Inflammatory macrophage treated with lipopolysaccharide for 4 hours (primary cell): ENCODE data around the gene PRKN.
"Not testable (repeated sequence)": the region's sequence is repeated elsewhere in the genome, so short reads cannot be mapped to it uniquely, and the experiment has no call there.

Experiments used
- DNase-seq: peaks from one replicate; pipeline ENCODE4 v3.0.0-alpha.2; 2020

PRKN gene

DNA sequence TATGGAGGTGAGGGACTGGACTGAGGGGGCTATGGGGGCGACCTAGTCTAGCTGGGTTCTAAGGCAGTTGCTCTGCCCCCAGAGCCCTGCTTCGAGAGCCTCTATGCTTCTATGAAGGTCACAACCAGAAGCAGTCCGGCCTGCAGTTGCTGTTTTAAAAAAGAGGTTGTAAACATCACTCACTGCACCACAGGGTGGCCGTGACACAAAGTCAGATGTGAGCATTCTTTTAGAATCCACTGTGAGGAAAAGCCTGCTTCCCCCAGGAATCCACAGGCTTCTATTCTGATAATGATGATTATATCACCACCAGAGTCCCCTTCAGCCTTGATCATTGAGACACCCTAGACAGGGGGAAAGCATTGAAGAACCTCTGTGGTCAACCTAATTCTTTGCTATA, 1224.0 kb downstream of the PRKN start:
- DNase-seq = no peak

DNA sequence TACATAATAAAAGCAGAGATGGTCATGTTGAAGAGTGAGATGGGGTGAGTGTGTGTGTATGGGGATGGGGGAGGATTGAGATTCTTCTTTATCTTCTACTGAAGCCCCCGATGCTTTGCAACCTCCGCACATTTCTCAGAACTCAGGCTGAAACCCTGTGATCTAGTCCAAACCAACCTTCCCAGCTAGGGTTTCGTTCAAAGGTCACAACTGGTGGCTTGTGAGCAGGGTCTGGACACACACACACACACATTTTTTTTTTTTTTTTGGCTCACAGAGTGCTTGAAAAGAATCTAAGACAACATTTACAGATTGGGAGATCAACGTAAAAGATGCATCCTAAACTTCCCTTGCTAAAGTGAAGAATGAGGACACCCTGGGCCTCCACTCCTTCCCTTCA, 1228.7 kb downstream of the PRKN start:
- no peak for DNase-seq

DNA sequence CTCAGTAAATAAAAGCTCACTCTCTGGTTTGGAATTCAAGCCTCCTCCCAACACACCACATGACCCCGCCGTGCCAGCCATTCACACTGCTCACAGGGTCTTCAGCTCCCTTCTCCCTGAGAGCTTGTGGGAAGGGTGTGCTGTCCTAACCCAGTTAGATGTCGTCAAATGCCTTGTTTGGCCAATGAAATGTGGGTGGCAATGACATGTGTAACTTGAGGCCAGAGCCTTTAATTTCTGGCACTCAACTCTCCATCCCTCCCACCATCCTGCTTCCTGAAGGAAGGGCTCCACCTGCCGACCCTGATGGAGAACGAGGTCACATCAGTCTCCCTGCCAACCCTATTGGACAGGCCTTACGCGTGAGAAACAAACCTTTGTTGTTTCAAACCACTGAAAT, 1229.2 kb downstream of the PRKN start:
- no peak for DNase-seq

DNA sequence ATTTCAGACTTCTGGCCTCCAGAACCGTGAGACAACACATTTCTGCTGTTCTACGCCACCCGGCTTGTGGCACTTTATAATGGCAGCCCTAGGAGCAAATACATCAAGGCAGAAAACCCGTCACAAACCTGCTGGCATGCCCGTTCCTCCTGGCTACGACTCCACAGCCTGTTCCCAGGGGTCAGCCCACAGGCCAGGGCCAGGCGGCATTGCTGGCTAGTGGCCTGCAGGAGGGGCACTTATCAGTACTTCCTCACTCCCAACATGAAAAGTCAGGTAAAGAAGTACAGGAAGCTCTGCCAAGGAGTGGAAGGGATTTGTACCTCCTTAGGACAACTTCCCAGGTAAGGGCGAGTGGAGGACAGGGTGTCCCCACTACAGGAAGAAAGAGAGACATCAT, 1230.6 kb downstream of the PRKN start:
- no peak for DNase-seq

DNA sequence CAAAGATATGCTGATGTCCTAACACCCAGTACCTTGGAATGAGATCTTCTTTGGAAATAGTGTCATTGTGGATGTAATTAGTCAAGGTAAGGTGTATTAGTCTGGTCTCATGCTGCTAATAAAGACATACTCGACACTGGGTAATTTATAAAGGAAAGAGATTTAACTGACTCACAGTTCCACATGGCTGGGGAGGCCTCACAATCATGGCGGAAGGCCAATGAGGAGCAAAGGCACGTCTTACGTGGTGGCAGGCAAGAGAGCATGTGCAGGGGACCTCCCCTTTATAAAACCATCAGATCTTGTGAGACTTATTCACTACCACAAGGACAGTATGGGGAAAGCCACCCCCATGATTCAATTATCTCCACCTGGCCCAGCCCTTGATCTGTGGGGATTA, 1231.3 kb downstream of the PRKN start:
- DNase-seq = not testable (repeated sequence)

DNA sequence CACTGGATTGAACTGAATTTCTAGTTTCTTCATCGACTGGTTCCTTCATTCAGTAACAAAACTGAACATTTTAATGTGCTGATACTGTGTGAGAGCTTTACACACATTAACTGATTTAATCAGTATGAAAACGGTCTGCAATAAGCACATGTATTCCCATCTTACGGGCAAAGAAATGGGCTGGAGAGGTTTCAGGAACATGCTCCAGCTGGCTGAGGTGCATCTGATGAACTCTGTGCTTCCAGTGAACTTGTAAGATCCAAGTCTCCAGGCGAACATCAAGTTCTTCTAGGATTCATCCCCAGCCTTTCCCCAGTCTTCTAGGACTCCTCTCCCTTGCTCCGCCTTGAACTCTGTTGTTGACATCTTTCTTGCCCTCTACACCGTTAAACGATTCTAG, 1233.0 kb downstream of the PRKN start:
- DNase-seq = no peak

DNA sequence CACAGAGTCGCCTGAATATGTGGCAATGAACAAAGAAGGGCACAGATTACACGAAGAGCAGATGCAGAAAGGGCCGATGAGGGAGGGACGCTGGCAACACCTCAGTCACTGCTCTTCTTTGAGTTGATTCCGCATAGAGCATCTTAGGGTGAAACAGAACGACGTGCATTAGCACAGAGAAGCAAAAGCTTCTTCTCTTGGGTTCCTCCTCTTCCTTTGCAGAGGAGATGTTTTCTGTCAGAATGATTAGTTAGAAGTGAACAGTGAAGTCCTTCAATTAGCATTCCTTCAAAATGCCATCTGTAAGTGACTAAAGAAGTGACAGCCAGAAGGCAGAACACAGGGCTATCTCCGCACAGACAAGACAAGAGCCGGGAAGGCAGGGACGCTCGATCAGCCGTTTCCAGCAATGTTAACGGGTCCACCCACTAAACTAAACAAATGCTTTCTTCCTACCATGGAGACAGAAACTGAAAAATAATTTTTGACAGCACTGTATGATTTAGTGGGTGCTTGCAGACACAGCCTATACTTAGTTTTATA, 1233.9 kb downstream of the PRKN start:
- DNase-seq = no peak

DNA sequence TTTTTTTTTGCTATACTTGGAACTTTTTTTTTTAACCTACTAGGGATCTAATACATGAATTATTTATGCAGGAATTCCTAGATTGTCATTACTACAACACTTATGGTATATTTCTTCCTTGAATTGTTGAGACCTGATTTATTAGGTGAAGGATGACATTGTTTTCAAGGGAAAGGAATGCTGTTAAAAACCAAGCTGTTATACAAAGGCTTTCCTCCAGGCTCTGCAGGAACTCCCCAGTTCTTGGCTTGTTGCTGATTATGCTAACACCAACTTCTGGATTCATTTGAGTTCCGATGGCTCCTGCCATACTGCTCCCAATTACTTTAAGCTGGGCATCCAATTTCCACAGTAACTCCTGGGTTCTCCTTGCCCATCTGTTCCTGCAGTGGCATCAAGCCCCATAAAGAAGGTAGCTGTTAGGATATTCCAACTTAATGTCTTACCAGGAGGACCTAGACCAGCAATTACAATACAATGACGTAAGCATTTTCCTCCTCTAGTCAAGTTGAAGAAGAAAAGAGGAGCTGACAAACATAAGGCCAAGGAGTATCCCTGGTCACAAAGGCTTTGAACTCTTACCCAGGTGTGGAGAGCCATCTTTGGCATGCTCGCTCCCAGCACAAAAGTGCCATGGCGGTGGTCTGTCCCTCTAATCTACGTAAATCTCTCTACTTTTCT, 1237.8 kb downstream of the PRKN start:
- DNase-seq = no peak

DNA sequence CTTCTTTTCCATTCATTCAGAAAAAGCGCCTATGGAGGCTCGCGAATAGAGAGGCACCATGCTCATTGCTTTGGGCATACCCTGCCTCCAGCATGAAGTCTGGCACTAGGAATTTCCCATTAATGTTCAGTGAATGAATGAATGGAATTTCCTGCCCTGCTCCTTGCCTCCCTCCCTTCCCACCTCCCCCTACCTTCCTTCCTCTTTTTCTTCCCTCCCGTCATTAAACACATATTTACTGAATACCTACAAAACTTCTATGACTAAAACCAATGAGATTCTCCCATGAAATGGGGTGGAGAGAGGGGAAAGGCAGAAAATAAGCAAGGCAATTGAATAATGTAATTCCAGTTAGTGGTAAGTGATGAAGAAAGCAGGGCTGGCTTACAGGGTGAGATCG, 1239.9 kb downstream of the PRKN start:
- no peak for DNase-seq

DNA sequence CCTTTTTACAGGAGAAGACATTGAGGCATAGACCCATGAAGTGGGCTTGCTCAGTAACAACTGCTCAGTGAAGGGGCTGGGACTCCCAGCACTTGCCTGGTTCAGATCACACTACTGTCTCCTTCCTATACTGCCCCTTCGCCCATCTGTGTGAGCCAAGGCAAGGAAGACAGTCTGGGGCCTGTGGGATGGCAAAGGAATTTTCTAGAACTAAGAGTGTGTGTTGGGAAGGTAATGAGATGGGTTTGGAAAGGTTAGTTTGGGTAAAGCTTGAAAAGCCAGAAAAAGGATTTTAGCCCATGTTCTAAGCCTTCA, 1240.4 kb downstream of the PRKN start:
- no peak for DNase-seq

DNA sequence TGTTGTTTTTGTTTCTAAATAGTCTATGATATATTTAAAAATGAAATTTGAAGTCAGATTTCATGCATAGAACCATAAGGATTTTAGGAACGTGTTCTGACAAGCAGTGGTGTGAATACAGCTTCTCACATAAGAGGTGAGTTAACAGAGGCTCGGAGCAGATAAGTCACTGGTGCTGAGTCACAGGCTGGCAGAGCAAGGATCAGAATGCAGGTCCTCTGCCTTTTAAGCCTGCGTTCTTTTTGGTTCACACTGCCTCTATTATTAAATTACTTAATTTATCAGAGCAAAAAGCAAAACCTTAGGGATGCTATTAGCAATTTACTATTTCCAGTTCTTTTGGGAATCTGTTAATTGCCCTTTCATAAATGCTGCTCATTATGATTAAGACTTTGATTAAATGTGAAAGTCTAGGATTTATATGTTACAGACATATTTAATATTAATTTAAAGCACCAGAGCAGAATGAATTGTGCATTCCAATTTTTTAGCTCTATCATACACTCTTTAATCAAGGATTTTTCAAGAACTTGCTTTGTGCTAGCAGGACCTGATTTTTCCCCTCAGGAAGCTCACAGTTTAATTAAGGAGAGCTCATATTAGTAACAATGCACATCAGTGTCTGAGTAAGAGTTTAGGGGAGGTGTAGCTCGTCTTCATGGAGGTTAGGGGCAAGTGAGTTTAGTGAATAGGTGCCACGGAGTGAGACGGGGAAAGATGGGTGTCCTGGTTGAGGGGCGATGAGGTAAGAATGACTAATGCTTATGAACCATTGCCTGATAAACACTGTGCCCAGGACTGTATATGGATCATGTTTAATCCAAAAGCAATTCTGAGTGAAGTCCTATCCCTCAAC, 1241.0 kb downstream of the PRKN start:
- DNase-seq = no peak

DNA sequence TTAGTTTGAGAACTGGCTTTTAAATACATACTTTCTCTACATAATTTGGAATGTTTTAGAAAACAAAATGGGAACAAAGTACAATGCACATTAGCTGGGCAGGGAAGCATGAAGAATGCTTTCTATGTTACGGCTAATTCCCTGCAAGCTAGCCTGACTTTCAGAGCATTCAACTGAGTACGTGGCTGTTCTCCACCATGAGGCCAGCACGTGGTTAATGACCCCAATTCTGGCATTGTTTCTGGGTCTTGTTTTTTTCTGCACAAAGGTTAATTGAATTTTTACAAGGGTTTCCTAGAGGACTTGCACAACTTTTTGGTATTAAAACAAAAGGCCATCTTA, 1245.1 kb downstream of the PRKN start:
- no peak for DNase-seq

DNA sequence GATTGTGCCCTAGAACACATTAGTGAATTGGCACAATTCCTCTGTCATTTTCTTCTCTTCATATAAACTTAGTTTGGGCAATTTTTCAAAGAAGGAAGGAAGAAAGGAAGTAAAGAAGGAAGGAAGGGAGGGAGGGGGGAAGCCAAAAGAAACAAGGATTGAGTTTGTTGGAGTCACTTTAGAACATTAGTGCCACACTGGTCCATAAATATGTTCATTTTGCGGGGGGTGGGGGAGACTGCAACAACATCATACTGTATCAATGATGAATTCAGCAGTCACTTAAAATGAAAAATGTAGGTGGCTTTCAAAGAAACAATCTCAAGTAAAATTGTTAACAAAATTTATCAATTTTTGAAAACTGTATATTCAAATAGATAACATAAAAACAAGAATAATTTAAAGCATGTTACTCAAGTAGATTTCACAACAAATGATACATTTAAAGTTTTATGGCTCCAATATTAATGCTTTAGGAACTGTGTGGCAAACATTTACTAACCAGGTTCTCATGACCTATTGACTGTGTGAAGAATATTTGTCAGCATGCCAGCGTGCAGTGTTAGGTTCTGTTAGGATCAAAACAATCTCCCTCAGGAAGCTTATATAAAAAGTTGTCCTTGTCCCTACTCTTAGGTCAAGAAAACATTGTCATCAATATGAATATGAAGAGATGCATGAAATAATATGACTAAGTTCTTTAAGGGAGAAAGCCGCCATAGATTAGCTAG, 1245.6 kb downstream of the PRKN start:
- DNase-seq = no peak

DNA sequence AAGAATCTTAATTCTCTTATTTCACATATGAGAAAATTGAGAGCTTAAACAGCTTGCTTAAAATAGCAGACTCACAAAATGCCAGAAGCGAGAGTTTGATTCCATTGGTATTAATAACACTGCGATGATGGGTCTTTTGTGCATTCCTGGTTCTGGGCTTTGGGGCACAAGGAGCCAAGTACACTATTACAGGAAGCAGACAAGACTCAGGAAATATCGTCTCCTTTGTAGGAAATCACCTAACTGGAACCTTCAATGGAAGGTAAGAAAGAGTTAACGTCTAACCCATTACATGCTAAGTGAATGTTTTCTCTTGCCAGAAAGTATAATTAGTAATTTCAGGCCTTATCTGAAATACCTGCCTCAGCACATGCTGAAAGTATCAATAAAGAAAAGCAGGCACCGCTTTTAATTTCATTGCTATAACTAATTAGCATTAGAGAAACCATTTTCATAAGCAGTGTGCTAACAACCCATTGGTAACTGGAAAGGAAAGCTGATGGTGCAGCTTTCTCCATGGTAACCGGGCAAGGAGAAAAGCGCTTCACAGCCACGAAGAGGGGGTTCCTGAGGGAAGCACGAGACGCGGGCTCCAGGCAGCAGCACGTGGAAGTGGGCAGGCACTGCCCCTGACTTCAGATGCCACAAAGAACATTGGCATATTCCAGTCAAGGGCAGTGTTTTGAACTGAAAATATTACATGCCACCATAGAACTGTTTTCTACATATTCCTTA, 1247.0 kb downstream of the PRKN start:
- DNase-seq = no peak

DNA sequence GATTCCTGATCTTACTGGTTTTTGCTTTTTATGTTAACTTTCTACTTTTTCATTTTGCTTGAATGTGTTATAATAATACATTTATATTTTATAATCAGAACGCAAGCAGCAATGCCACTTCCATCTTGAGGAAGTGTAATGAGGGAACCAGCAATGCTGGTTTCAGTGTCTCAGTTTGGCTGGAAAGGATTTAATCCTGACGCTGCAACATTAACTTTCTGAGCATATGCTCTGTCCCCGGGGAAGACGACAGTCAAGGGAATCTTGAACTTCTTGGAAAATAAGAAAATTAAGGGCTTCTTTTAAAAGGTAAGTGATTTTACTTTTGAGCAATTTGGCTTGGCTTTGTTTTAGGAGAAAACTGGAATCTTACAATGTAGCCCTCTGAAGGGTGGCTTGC, 1248.2 kb downstream of the PRKN start:
- DNase-seq = no peak

DNA sequence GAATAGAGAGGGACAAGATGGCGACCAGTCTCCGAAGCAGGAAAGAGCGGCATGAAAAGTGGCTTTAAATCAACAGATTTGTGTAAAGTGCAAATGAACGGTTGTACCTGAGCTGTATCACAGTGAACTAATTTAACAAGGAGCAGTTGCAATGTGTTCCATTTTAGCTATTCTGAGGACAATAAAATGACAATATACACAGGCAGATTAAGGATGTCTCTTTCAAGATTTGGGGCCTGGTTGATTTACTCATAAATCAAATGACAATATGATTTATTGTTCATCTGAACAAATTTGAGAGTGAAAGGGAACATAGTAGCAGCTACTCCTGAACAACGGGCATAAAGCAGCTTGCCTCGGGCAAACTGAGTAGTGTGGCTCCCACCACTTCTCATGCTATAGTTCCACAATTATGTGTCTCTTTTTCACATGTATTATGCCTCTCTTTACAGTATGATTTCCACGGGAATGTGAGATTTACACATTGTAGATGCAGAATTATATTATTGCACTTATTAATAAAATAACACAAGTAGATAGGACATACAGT, 1249.6 kb downstream of the PRKN start:
- DNase-seq = no peak

DNA sequence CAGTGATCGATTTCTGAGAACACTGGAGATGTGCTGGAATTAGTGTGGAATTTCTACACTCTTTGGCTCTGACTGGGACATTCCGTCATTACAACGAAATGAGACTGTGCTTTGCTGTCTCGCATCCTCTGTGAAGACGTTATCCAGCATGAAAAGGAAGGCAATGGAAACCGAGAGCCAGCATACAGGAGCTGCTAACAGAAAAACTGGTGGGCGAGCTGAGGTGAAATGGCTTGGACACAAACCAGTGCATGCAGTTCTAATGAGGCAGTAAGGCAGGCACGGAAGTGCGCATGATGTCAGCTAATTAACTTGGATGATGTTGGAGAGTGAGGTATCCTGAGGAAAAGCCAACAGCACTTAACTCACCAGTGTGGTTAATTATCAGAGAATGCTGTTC, 1250.9 kb downstream of the PRKN start:
- DNase-seq = no peak

DNA sequence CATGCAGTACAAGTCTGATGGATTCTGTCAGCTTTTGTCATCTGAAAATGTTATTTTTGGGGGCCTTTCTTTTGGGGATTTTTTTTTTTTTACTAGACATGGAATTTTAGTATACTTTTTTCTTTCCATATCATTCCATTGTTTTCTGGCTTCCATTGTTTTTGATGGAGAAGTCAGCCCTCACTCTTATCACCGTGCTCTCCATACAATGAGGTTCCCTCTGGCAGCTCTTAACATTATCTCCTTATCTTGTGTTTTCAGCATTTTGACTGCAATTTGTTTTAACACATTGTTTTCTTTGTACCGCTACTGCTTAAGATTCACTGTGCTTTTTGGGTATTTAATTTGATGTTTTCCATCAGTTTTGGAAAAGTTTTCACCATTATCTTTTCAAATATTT, 1262.2 kb downstream of the PRKN start:
- no peak for DNase-seq

DNA sequence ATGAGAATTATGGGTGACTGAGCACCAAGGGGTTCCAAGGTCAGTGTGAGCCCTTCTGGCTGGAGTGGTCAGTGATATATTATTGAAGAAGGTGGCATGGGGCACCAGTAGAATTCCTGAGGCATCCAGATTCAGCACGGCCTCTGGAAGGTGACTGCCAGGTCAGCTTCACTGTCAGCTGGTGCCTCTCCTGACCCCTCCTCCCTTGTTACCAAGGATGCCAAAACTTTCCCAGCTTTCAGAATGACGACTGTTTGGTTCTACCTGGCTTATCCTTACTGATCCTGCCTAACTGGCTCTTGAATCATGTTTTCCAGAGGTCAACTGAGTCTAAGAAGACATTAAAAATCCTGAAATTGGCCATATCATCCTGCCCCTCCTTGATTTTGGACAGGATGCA, 1264.5 kb downstream of the PRKN start:
- DNase-seq = no peak

DNA sequence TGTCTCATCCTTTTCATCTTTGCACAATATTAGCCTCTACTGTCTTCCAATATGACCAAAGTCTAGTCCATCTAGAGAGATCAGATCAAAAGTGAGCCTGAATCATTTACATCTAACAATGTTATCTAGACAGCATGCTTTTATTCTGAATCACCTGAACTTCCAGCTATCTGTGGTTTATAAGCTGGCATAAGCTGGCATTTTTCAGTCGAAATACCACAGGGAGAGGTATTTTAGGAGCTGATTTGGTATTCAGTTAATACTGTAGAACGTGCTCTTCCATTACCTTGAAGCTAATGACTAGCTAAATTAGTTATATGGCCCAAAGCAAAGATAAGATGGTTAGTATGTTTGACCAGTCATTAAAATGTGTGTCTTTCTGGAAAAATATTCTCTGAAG, 1265.4 kb downstream of the PRKN start:
- no peak for DNase-seq

DNA sequence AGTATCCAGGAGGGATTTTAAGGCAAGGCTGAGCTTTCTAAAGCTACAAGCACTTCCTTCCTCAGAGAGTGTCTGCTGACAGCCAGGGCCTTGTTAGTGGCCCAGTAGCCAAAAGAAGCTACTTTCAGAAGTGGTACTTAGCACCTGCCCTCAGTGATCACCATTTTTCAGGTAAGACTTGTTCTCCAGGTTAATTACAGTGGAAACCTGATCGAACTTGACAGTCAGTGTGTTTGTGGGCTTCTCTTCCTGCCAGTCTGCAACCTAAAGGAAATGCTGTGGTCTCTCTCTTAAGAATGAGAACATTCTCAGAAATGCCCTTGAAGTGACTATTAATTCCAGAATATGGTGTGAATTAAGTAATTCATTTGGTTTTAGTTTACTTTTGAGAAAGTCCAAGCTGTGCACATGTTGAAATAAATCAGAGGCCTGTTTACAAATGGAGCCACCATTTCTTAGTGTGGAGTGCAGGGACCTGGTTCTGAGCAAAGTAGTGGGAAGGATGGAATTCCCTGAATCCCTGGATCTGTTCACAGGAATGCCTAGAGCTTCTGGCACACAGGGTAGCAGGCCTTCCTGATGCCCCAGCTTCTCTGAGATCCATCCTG, 1268.5 kb downstream of the PRKN start:
- DNase-seq = no peak

DNA sequence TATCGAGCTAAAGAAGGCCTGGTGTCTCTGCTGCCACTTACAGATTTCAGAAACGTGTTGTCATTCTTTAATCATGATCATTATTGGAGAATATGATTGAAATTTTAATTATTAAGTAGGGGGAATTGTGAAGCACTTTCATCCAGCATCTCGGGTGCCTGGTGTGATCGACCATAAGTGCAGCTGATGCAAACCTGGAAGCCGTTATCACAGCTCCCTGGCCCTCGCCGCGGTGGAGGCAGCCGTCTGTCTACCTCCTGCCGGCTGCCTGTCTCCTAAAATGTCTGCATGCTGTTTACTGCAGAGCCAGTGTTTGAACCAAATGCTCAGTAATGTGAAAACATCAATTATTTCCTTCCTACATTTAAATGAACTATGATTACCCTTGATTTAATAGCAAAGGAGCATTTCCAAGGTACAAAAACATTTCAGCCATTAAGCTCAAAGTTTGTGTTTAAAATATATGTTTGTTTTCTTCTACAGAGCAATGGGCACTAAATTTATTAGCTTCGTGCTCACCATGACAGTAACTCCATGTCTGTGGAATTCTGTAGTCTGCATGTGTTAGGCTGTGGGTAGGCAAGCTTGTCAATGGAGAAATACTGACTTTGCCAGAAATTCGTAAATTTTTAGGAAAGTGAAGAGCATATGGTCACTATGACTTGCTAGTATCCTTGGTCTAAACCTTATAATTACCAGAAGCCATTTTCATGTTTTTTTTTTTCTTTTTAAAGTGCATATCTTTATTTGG, 1269.2 kb downstream of the PRKN start:
- no peak for DNase-seq
